Stimulated activated CD4-positive, alpha-beta T cell treated with anti-CD3 and anti-CD28 coated beads, Interleukin-4, amount 100 ng/mL, for 1 hour (primary cell): ENCODE data around the gene PRKAA2.

ENCODE experiments used
- DNase-seq: peaks from one replicate; pipeline ENCODE4 v3.0.0-alpha.2; 2020

The PRKAA2 gene

GRCh38 chr1:56726706-56727105 lies 81.6 kb downstream of the PRKAA2 start:
- no peak for DNase-seq

- DNase-seq = no peak
Observed at GRCh38 chr1:56728964-56729363, 83.8 kb downstream of the PRKAA2 start.

GRCh38 chr1:56745231-56745630 lies 100.1 kb downstream of the PRKAA2 start:
- DNase-seq = no peak

GRCh38 chr1:56754708-56755479 lies 109.8 kb downstream of the PRKAA2 start:
- DNase-seq = no peak

GRCh38 chr1:56755911-56756310 lies 110.8 kb downstream of the PRKAA2 start:
- DNase-seq = no peak

GRCh38 chr1:56758135-56758534 lies 113.0 kb downstream of the PRKAA2 start:
- DNase-seq = no peak

- no peak for DNase-seq
Observed at GRCh38 chr1:56758794-56759193, 113.7 kb downstream of the PRKAA2 start.
